Measurements from ENCODE around the gene TAGLN2. TPM values are rescaled to one million over a fixed set of nuclear protein-coding genes. Genes with fewer than 3 reads are reported as not detected.

The TAGLN2 gene
- total RNA-seq, 5 donors from 2014 or later (not counting 1 experiment from before 2014, with no cell fraction given) = 210 to 372 (median 245) TPM

DNA sequence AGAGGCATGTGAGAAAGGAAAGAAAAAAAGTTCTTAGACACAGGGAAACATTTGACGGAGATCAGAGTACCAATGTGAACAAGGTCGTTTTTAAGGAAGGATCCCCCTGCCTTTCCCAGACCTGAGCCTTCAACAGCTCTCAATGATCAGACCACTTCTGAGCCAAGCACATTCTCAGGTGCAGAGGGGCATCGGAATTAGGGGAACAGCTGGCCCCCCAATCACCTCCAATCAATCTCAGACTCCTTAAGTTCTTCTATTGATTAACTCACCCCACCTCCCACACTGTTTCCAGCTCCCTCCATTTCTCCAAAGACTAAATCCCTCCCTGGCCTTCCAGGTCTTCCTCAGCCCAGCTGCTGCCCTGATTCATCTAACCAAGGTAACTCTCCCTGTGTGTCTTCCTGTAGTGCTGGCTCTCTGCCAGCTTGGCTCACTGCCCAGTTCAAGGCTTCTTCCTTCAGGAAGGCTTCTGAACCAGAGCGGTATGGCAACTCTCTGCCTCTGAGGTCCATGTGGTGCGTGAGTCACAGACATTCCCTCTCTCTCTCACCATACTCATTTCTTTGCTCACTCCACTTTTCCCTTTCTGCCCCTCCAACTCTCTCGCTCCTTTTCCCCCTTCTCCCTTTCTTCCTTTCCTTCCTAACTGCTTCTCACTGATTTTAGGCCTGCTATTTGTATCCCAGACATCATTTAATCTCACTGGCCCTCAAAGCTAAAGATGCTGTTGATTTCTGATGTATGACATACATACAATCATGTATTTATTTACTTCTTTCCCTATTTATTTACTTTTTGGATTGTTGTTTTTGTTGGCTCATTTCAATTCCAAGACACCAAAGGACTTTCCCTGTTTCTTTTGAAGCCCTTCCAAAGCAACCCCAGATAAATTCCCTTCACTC is 43.4 kb downstream of the TAGLN2 start:
- ChIA-PET POLR2A (no interaction called here), CTCF (interaction anchor here in 1 of 2 donors (0.9 kb wide), 1 partner anchor 11 kb away, joined by 3 read pairs; no protein-coding TSS in a partner anchor)
- no peaks in the 10 kb centered on the region for H3K9me3 ChIP-seq
- H3K36me3 Mint-ChIP-seq = no peaks in the 10 kb centered on the region
- no peaks in the 10 kb centered on the region for H3K27me3 ChIP-seq (replicated peaks in 1 of 2; ENCODE audit: control insufficient read depth in 2 of 2, extremely low read depth in 1 of 2, insufficient read depth in 2 of 2, low read length in 1 of 2)
- H3K27ac Mint-ChIP-seq = no peak overlapping the region
- peaks cover 6% of the 10 kb centered on the region in 2 experiments for H3K4me1 ChIP-seq (ENCODE audit: control insufficient read depth in 1 of 2, extremely low read depth in 1 of 2, insufficient read depth in 2 of 2, low read length in 2 of 2)
- 65% methylated on average over 5 of the region's 6 CpGs for WGBS (ENCODE audit: insufficient coverage)
- peak in 2 of 4 experiments; percentile 36 to 37 for ATAC-seq (replicated peaks in 1 of 4)
- H3K4me3 ChIP-seq (ENCODE audit: control insufficient read depth in 1 of 2, extremely low read depth in 1 of 2, low read length in 1 of 2) = no peak overlapping the region
- peak in 27 of 35 experiments; percentile 8 to 63 (median 20) for DNase-seq
- H3K27ac ChIP-seq (ENCODE audit: low read length) = no peak overlapping the region
- no peaks in the 10 kb centered on the region for H3K27me3 Mint-ChIP-seq
- H3K9me3 Mint-ChIP-seq = no peaks in the 10 kb centered on the region
- H3K36me3 ChIP-seq (ENCODE audit: control insufficient read depth in 2 of 2, extremely low read depth in 1 of 2, insufficient read depth in 1 of 2, low read length in 1 of 2) = no peaks in the 10 kb centered on the region
- H3K4me1 Mint-ChIP-seq = no peaks in the 10 kb centered on the region
- H3K4me3 Mint-ChIP-seq = no peak overlapping the region

DNA sequence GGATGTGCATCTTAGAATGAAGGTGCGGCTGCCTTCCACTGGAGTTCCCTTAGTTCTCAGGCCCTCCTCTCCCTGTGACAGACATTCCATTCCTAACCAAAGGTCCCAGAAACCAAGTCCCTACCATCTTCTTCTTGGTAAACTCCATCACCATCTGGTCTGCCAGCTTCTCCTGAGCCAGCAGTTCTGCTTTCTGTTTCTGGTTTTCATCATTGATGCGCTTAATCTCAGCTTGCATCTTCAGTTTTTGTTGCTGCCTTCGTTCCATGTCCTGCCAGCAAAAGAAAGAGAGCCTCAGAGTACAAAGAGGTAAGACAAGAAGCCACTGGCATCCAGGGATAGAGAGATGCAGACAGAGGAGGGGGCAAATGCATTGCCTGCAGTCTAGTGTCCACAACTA is 44.9 kb downstream of the TAGLN2 start:
- H3K9me3 Mint-ChIP-seq = no peaks in the 10 kb centered on the region
- H3K4me1 Mint-ChIP-seq = no peaks in the 10 kb centered on the region
- Histone ChIP-seq H3K27ac (ENCODE audit: low read length) (no peak overlapping the region), H3K4me1 (ENCODE audit: control insufficient read depth in 1 of 2, extremely low read depth in 1 of 2, insufficient read depth in 2 of 2, low read length in 2 of 2) (peaks cover 6% of the 10 kb centered on the region in 2 experiments), H3K9me3 (no peaks in the 10 kb centered on the region), H3K4me3 (ENCODE audit: control insufficient read depth in 1 of 2, extremely low read depth in 1 of 2, low read length in 1 of 2) (no peak overlapping the region), H3K27me3 (replicated peaks in 1 of 2; ENCODE audit: control insufficient read depth in 2 of 2, extremely low read depth in 1 of 2, insufficient read depth in 2 of 2, low read length in 1 of 2) (peaks cover 0 to 2% of the 10 kb centered on the region in 2 experiments), H3K36me3 (ENCODE audit: control insufficient read depth in 2 of 2, extremely low read depth in 1 of 2, insufficient read depth in 1 of 2, low read length in 1 of 2) (no peaks in the 10 kb centered on the region)
- no peak overlapping the region for H3K4me3 Mint-ChIP-seq
- ATAC-seq (replicated peaks in 1 of 4) (no peak), DNase-seq (no peak)
- peaks cover 6% of the 10 kb centered on the region for H3K36me3 Mint-ChIP-seq
- 93% methylated on average over 2 of the region's 3 CpGs for WGBS (ENCODE audit: insufficient coverage)
- no peak overlapping the region for H3K27ac Mint-ChIP-seq
- POLR2A ChIA-PET = no interaction called here
- CTCF ChIA-PET = interaction anchor here in 1 of 2 donors (0.5 kb wide), 1 partner anchor 20 kb away, joined by 6 read pairs; no protein-coding TSS in a partner anchor
- H3K27me3 Mint-ChIP-seq = peaks cover 0 to 7% of the 10 kb centered on the region in 2 donors

DNA sequence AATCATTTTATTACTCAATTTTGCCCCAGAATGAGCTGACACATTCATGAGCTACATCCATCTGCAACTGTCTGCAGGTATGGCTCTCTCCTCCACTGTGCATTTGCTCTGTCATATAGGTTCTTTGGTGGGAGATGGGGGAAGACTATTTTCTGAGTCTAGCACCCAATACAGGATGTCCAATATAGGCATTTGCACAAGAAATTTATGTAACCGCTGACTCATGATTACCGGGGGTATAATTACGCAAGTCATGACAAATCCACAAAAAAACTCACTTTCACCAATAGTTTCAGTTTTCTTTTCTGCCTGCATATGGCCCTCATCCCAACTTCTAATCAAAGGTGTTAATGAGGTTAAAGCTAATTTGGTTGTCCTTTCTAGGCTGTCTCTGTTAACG is 45.3 kb downstream of the TAGLN2 start:
- Mint-ChIP-seq H3K9me3 (no peaks in the 10 kb centered on the region), H3K27ac (no peak overlapping the region), H3K4me1 (no peaks in the 10 kb centered on the region), H3K4me3 (no peak overlapping the region), H3K27me3 (peaks cover 0 to 7% of the 10 kb centered on the region in 2 donors), H3K36me3 (peaks cover 6% of the 10 kb centered on the region)
- Histone ChIP-seq H3K9me3 (no peaks in the 10 kb centered on the region), H3K27me3 (replicated peaks in 1 of 2; ENCODE audit: control insufficient read depth in 2 of 2, extremely low read depth in 1 of 2, insufficient read depth in 2 of 2, low read length in 1 of 2) (peaks cover 0 to 2% of the 10 kb centered on the region in 2 experiments), H3K4me3 (ENCODE audit: control insufficient read depth in 1 of 2, extremely low read depth in 1 of 2, low read length in 1 of 2) (no peak overlapping the region), H3K4me1 (ENCODE audit: control insufficient read depth in 1 of 2, extremely low read depth in 1 of 2, insufficient read depth in 2 of 2, low read length in 2 of 2) (peaks cover 6% of the 10 kb centered on the region in 2 experiments), H3K27ac (ENCODE audit: low read length) (no peak overlapping the region), H3K36me3 (ENCODE audit: control insufficient read depth in 2 of 2, extremely low read depth in 1 of 2, insufficient read depth in 1 of 2, low read length in 1 of 2) (no peaks in the 10 kb centered on the region)
- no peak for ATAC-seq (replicated peaks in 1 of 4)
- POLR2A ChIA-PET = no interaction called here
- WGBS (ENCODE audit: insufficient coverage) = no CpG with 5 or more reads among the region's 4 CpGs
- CTCF ChIA-PET = no interaction called here
- DNase-seq = no peak

DNA sequence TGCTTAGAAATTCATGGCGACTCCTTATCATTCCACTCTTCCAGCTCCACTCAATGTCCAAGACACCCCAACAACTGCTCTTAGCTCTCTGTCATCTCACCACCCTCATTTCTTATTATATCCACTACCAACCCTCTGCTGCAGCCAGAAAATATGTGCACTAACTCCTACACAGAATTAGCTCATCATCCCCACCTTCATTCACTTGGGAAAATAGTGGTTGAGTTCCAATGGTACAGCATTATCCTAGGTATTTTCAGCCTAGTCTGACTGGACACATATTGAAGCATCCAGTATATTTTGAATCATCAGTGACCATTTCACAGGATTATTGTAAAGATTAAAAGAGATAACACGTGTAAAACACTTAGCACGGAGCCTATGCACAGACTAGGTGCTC is 46.2 kb downstream of the TAGLN2 start:
- POLR2A ChIA-PET = no interaction called here
- peaks cover 0 to 2% of the 10 kb centered on the region in 2 experiments for H3K27me3 ChIP-seq (replicated peaks in 1 of 2; ENCODE audit: control insufficient read depth in 2 of 2, extremely low read depth in 1 of 2, insufficient read depth in 2 of 2, low read length in 1 of 2)
- peaks cover 6% of the 10 kb centered on the region in 2 experiments for H3K4me1 ChIP-seq (ENCODE audit: control insufficient read depth in 1 of 2, extremely low read depth in 1 of 2, insufficient read depth in 2 of 2, low read length in 2 of 2)
- Mint-ChIP-seq H3K9me3 (no peaks in the 10 kb centered on the region), H3K4me3 (no peak overlapping the region), H3K27me3 (peaks cover 0 to 10% of the 10 kb centered on the region in 2 donors), H3K27ac (no peak overlapping the region), H3K36me3 (peaks cover 8% of the 10 kb centered on the region), H3K4me1 (no peaks in the 10 kb centered on the region)
- no peaks in the 10 kb centered on the region for H3K9me3 ChIP-seq
- DNase-seq (no peak), ATAC-seq (replicated peaks in 1 of 4) (no peak)
- no peak overlapping the region for H3K27ac ChIP-seq (ENCODE audit: low read length)
- H3K4me3 ChIP-seq (ENCODE audit: control insufficient read depth in 1 of 2, extremely low read depth in 1 of 2, low read length in 1 of 2) = no peak overlapping the region
- 91% methylated on average over 1 of the region's 3 CpGs for WGBS (ENCODE audit: insufficient coverage)
- no peaks in the 10 kb centered on the region for H3K36me3 ChIP-seq (ENCODE audit: control insufficient read depth in 2 of 2, extremely low read depth in 1 of 2, insufficient read depth in 1 of 2, low read length in 1 of 2)
- CTCF ChIA-PET = interaction anchor here in 1 of 2 donors (1.4 kb wide), 1 partner anchor 128 kb away, joined by 3 read pairs; no protein-coding TSS in a partner anchor

DNA sequence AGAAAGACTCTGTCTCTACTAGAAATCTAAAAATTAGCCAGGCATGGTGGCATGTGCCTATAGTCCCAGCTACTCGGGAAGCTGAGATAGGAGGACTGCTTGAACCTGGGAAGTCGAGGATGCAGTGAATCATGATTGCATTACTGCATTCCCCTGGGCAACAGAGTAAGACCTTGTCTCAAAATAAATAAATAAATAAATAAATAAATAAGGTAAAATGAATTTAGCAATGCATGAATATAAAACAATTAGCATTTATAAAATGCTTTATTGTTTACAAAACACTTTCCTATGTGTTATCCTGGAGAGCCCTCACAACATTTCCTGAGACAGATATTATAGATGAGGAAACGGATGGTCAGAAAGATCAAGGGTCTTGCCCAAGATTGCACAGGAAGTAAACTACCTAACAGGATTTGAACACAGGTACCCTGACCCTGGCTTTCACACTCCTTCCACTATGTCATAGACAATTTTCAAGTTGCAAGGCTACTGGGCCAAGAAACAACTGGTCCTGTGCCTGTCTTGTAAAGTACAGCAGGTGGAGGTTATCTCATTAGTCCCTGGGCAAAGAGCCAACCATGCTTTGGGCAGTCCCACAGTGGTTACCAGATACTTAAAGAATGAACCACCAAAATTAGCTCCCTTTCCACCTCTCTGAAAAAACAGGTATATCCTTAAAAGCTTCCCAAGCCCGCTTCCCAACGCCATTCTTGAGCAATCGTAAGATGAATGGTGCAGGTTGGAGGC is 47.4 kb downstream of the TAGLN2 start:
- Mint-ChIP-seq H3K9me3 (no peaks in the 10 kb centered on the region), H3K36me3 (peaks cover 9% of the 10 kb centered on the region), H3K4me1 (no peaks in the 10 kb centered on the region), H3K27ac (no peak overlapping the region), H3K4me3 (no peak overlapping the region), H3K27me3 (peaks cover 0 to 15% of the 10 kb centered on the region in 2 donors)
- Histone ChIP-seq H3K9me3 (no peaks in the 10 kb centered on the region), H3K4me1 (ENCODE audit: control insufficient read depth in 1 of 2, extremely low read depth in 1 of 2, insufficient read depth in 2 of 2, low read length in 2 of 2) (peaks cover 6% of the 10 kb centered on the region in 2 experiments), H3K4me3 (ENCODE audit: control insufficient read depth in 1 of 2, extremely low read depth in 1 of 2, low read length in 1 of 2) (no peak overlapping the region), H3K27me3 (replicated peaks in 1 of 2; ENCODE audit: control insufficient read depth in 2 of 2, extremely low read depth in 1 of 2, insufficient read depth in 2 of 2, low read length in 1 of 2) (peaks cover 0 to 4% of the 10 kb centered on the region in 2 experiments), H3K27ac (ENCODE audit: low read length) (no peak overlapping the region), H3K36me3 (ENCODE audit: control insufficient read depth in 2 of 2, extremely low read depth in 1 of 2, insufficient read depth in 1 of 2, low read length in 1 of 2) (no peaks in the 10 kb centered on the region)
- ChIA-PET CTCF (interaction anchor here in 1 of 2 donors (1.4 kb wide), 1 partner anchor 129 kb away, joined by 3 read pairs; no protein-coding TSS in a partner anchor), POLR2A (interaction anchor here in 1 of 2 donors (1.0 kb wide), 1 partner anchor 36 kb away, joined by 3 read pairs; no protein-coding TSS in a partner anchor)
- DNase-seq (no peak), ATAC-seq (replicated peaks in 1 of 4) (no peak)
- 100% methylated on average over 3 of the region's 6 CpGs for whole genome bisulfite sequencing (ENCODE audit: insufficient coverage)

DNA sequence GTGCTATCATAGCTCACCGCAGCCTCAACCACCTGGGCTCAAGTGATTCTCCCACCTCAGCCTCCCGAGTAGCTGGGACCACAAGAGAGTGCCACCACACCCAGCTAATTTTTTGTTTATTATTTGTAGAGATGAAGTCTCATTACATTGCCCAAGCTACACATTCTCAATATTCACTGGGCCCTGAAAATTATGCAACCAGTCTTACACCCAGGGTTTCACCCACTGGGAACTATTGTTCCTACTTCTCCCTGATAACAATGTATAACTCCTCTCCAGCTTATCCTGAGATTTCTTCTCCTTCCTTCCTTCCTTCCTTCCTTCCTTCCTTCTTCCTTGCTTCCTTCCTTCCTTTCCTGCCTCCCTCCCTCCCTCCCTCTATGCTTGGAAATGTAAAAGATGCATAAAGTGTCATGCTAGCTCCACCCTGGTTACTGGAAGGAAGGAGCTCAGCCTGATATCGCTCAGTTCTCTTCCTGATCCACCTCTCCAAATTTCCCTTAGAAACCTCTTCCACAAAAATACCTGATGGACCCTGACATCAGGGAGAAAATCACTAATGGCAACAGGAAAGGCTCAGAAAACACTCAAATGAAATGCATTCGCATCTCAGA is 51.7 kb downstream of the TAGLN2 start:
- Mint-ChIP-seq H3K27ac (no peak overlapping the region), H3K4me3 (no peak overlapping the region), H3K27me3 (peaks cover 0 to 25% of the 10 kb centered on the region in 2 donors), H3K36me3 (peaks cover 9% of the 10 kb centered on the region), H3K4me1 (peaks cover 3 to 7% (median 3%) of the 10 kb centered on the region in 3 donors), H3K9me3 (no peaks in the 10 kb centered on the region)
- Histone ChIP-seq H3K27ac (ENCODE audit: low read length) (no peak overlapping the region), H3K36me3 (ENCODE audit: control insufficient read depth in 2 of 2, extremely low read depth in 1 of 2, insufficient read depth in 1 of 2, low read length in 1 of 2) (no peaks in the 10 kb centered on the region), H3K27me3 (replicated peaks in 1 of 2; ENCODE audit: control insufficient read depth in 2 of 2, extremely low read depth in 1 of 2, insufficient read depth in 2 of 2, low read length in 1 of 2) (peaks cover 0 to 23% of the 10 kb centered on the region in 2 experiments), H3K4me3 (ENCODE audit: control insufficient read depth in 1 of 2, extremely low read depth in 1 of 2, low read length in 1 of 2) (no peak overlapping the region), H3K4me1 (ENCODE audit: control insufficient read depth in 1 of 2, extremely low read depth in 1 of 2, insufficient read depth in 2 of 2, low read length in 2 of 2) (peaks cover 0 to 3% of the 10 kb centered on the region in 2 experiments), H3K9me3 (no peaks in the 10 kb centered on the region)
- POLR2A ChIA-PET = no interaction called here
- 100% methylated on average over 1 of the region's 4 CpGs for WGBS (ENCODE audit: insufficient coverage)
- CTCF ChIA-PET = interaction anchor here (0.5 to 1.1 kb wide), 4 partner anchors 14 to 19 kb away, joined by 3 to 5 read pairs (median 3); no protein-coding TSS in a partner anchor
- no peak for DNase-seq
- no peak for ATAC-seq (replicated peaks in 1 of 4)

All from T-cell (primary cell).